ENCODE results near the gene PLD1.

The PLD1 gene

GRCh38 chr3:171744158-171744741, 66.0 kb downstream of the PLD1 start:
- Histone ChIP-seq H3K4me2 (ENCODE audit: low read depth, low read length, poor library complexity, severe bottlenecking) (no peak overlapping the region), H4K20me1 (ENCODE audit: insufficient read depth, low read length, poor library complexity, severe bottlenecking) (no peaks in the 10 kb centered on the region), H3K79me2 (ENCODE audit: insufficient read depth, low read length) (no peaks in the 10 kb centered on the region), H2AFZ (ENCODE audit: low read length) (no peak overlapping the region), H3F3A (ENCODE audit: low read depth) (no peaks in the 10 kb centered on the region), H3K9me3 (ENCODE audit: insufficient read depth, low read depth, low read length) (no peaks in the 10 kb centered on the region), H3K27me3 (ENCODE audit: insufficient read depth, low read length, poor library complexity, severe bottlenecking) (no peaks in the 10 kb centered on the region), H3K4me3 (ENCODE audit: low read length, poor library complexity, severe bottlenecking) (no peak overlapping the region), H3K9me2 (replicated peaks; ENCODE audit: low read depth, low read length) (no peaks in the 10 kb centered on the region), H3K36me3 (ENCODE audit: insufficient read depth, low read length) (no peaks in the 10 kb centered on the region), H3K9ac (ENCODE audit: low read depth, low read length, poor library complexity, severe bottlenecking) (no peak overlapping the region), H3K4me1 (ENCODE audit: insufficient read depth, low read length, poor library complexity, severe bottlenecking) (no peaks in the 10 kb centered on the region)
- no peak for TF ChIP-seq CTCF (conservative IDR thresholded peaks at IDR 0.05; ENCODE audit: low read length)
- TF ChIP-seq EZH2phosphoT487 (IDR thresholded peaks at IDR 0.05; ENCODE audit: borderline replicate concordance): no peak

- Histone ChIP-seq H3K9me3 (ENCODE audit: insufficient read depth, low read depth, low read length) (no peaks in the 10 kb centered on the region), H4K20me1 (ENCODE audit: insufficient read depth, low read length, poor library complexity, severe bottlenecking) (no peaks in the 10 kb centered on the region), H3K9me2 (replicated peaks; ENCODE audit: low read depth, low read length) (no peaks in the 10 kb centered on the region), H3F3A (ENCODE audit: low read depth) (no peaks in the 10 kb centered on the region), H3K4me2 (ENCODE audit: low read depth, low read length, poor library complexity, severe bottlenecking) (no peak overlapping the region), H3K4me1 (ENCODE audit: insufficient read depth, low read length, poor library complexity, severe bottlenecking) (no peaks in the 10 kb centered on the region), H2AFZ (ENCODE audit: low read length) (no peak overlapping the region), H3K36me3 (ENCODE audit: insufficient read depth, low read length) (no peaks in the 10 kb centered on the region), H3K9ac (ENCODE audit: low read depth, low read length, poor library complexity, severe bottlenecking) (no peak overlapping the region), H3K4me3 (ENCODE audit: low read length, poor library complexity, severe bottlenecking) (no peak overlapping the region), H3K27me3 (ENCODE audit: insufficient read depth, low read length, poor library complexity, severe bottlenecking) (no peaks in the 10 kb centered on the region), H3K79me2 (ENCODE audit: insufficient read depth, low read length) (no peaks in the 10 kb centered on the region)
- TF ChIP-seq EZH2phosphoT487 (IDR thresholded peaks at IDR 0.05; ENCODE audit: borderline replicate concordance) (no peak), CTCF (conservative IDR thresholded peaks at IDR 0.05; ENCODE audit: low read length) (no peak)
These were observed 66.7 kb downstream of the PLD1 start for GRCh38 chr3:171743327-171744157.

GRCh38 chr3:171741377-171741776, 68.9 kb downstream of the PLD1 start:
- H4K20me1 ChIP-seq (ENCODE audit: insufficient read depth, low read length, poor library complexity, severe bottlenecking): no peaks in the 10 kb centered on the region
- H3K79me2 ChIP-seq (ENCODE audit: insufficient read depth, low read length): no peaks in the 10 kb centered on the region
- TF ChIP-seq CTCF (conservative IDR thresholded peaks at IDR 0.05; ENCODE audit: low read length): no peak
- no peak for TF ChIP-seq EZH2phosphoT487 (IDR thresholded peaks at IDR 0.05; ENCODE audit: borderline replicate concordance)

More at GRCh38 chr3:171741377-171741776, 68.9 kb downstream of the PLD1 start:
- Histone ChIP-seq H3K4me2 (ENCODE audit: low read depth, low read length, poor library complexity, severe bottlenecking) (no peak overlapping the region), H3K9me2 (replicated peaks; ENCODE audit: low read depth, low read length) (no peaks in the 10 kb centered on the region), H3K36me3 (ENCODE audit: insufficient read depth, low read length) (no peaks in the 10 kb centered on the region), H3K9me3 (ENCODE audit: insufficient read depth, low read depth, low read length) (no peaks in the 10 kb centered on the region), H3K9ac (ENCODE audit: low read depth, low read length, poor library complexity, severe bottlenecking) (no peak overlapping the region), H3F3A (ENCODE audit: low read depth) (no peaks in the 10 kb centered on the region), H3K4me1 (ENCODE audit: insufficient read depth, low read length, poor library complexity, severe bottlenecking) (no peaks in the 10 kb centered on the region), H3K27me3 (ENCODE audit: insufficient read depth, low read length, poor library complexity, severe bottlenecking) (no peaks in the 10 kb centered on the region), H3K4me3 (ENCODE audit: low read length, poor library complexity, severe bottlenecking) (no peak overlapping the region), H2AFZ (ENCODE audit: low read length) (no peak overlapping the region)
